Gastroesophageal sphincter (tissue), 4 donors: ENCODE data around the gene JPT2. TPM values are rescaled to one million over a fixed set of nuclear protein-coding genes. Genes with fewer than 3 reads are reported as not detected.

ENCODE experiments used
- ATAC-seq: fragments of 150-250 bp; one replicate; pipeline ENCODE4 v1.9.1; 2016; ENCODE audit warnings: mild to moderate bottlenecking, moderate library complexity
- H3K27ac ChIP-seq, 4 donors: fragments of 200-600 bp; sonication (generic) in 3 of 4; 1 replicate in 3 of 4; 2 replicates in 1 of 4; pipeline ENCODE4 v1.5.1; 2016 to 2019
- H3K27me3 ChIP-seq: fragments of 200-600 bp; sonication (generic); one replicate; pipeline ENCODE4 v1.5.1; 2019
- H3K36me3 ChIP-seq, 2 donors: fragments of 200-600 bp; sonication (generic); one replicate each; pipeline ENCODE4 v1.5.1; 2019; ENCODE audit warnings: control low read depth in 1 of 2
- H3K4me1 ChIP-seq, 3 donors: fragments of 200-600 bp; sonication (generic); 1 replicate in 2 of 3; 2 replicates in 1 of 3; pipeline ENCODE4 v1.5.1; 2016 to 2019; ENCODE audit warnings: control low read depth in 2 of 3
- H3K4me3 ChIP-seq, 2 donors: fragments of 200-600 bp; sonication (generic); one replicate each; pipeline ENCODE4 v1.5.1; 2019; ENCODE audit warnings: mild to moderate bottlenecking in 1 of 2, moderate library complexity in 1 of 2
- H3K9me3 ChIP-seq, 3 donors: fragments of 200-600 bp; sonication (generic); one replicate each; pipeline ENCODE4 v1.5.1; 2017 to 2019; ENCODE audit warnings: control low read depth in 2 of 3
- CTCF ChIP-seq, 4 experiments: fragments of 200-600 bp in 2 of 4; fragments of 450-650 bp in 2 of 4; sonication (generic) in 1 of 4; IDR thresholded peaks; one replicate each; pipeline ENCODE4 v1.5.1; 2017 to 2019; ENCODE audit warnings: antibody characterized with exemption in 4 of 4, mild to moderate bottlenecking in 2 of 4, moderate library complexity in 2 of 4
- EP300 ChIP-seq: sonication (generic); formaldehyde crosslinking; IDR thresholded peaks from one replicate; pipeline ENCODE4 v1.6.1; 2017; ENCODE audit warnings: antibody characterized with exemption, mild to moderate bottlenecking
- POLR2A ChIP-seq, 2 donors: fragments of 450-650 bp; IDR thresholded peaks; one replicate each; pipeline ENCODE4 v1.6.1; 2017; ENCODE audit warnings: antibody characterized with exemption in 2 of 2, mild to moderate bottlenecking in 2 of 2, moderate library complexity in 1 of 2
- POLR2AphosphoS5 ChIP-seq: sonication (generic); formaldehyde crosslinking; IDR thresholded peaks from one replicate; pipeline ENCODE4 v1.6.1; 2017; ENCODE audit warnings: antibody characterized with exemption
- WGBS, 2 donors: methylation state at CpG; one replicate each; pipeline ENCODE4 v1.1.5; 2018; ENCODE audit warnings: low coverage in 1 of 2; 5-methylcytosine and 5-hydroxymethylcytosine counted together
- total RNA-seq, 4 donors: library from RNA; depleted of rRNA; stranded (reverse); fragments of >200 nt; gene quantifications; one replicate each; pipeline ENCODE4 v1.1.0, GENCODE V29; 2016

The JPT2 gene
- total RNA-seq, 4 donors from 2014 or later = 21.4 to 49.9 (median 31.6) TPM

- TF ChIP-seq CTCF (IDR thresholded peaks at IDR 0.05) (no peak), EP300 (no peak), POLR2A (IDR thresholded peaks at IDR 0.05) (no peak), POLR2AphosphoS5 (no peak)
- no peak overlapping the region for H3K4me3 ChIP-seq
- H3K36me3 ChIP-seq = peaks cover 0 to 81% of the 10 kb centered on the region in 2 donors
- H3K27me3 ChIP-seq = no peaks in the 10 kb centered on the region
- WGBS, 2 donors = 85 to 93% methylated on average over 4 to 7 of the region's 26 CpGs
- no peaks in the 10 kb centered on the region for H3K9me3 ChIP-seq
- H3K4me1 ChIP-seq = peaks cover 0 to 11% (median 0%) of the 10 kb centered on the region in 3 donors
- no peak overlapping the region for H3K27ac ChIP-seq
- ATAC-seq = no peak
Measured at GRCh38 chr16:1673424-1674151, 4.5 kb upstream of the JPT2 start.

- WGBS, 2 donors = 65 to 80% methylated on average over 4 to 6 of the region's 7 CpGs
- H3K4me3 ChIP-seq = no peak overlapping the region
Measured at GRCh38 chr16:1674306-1674705, 3.8 kb upstream of the JPT2 start.

DNA sequence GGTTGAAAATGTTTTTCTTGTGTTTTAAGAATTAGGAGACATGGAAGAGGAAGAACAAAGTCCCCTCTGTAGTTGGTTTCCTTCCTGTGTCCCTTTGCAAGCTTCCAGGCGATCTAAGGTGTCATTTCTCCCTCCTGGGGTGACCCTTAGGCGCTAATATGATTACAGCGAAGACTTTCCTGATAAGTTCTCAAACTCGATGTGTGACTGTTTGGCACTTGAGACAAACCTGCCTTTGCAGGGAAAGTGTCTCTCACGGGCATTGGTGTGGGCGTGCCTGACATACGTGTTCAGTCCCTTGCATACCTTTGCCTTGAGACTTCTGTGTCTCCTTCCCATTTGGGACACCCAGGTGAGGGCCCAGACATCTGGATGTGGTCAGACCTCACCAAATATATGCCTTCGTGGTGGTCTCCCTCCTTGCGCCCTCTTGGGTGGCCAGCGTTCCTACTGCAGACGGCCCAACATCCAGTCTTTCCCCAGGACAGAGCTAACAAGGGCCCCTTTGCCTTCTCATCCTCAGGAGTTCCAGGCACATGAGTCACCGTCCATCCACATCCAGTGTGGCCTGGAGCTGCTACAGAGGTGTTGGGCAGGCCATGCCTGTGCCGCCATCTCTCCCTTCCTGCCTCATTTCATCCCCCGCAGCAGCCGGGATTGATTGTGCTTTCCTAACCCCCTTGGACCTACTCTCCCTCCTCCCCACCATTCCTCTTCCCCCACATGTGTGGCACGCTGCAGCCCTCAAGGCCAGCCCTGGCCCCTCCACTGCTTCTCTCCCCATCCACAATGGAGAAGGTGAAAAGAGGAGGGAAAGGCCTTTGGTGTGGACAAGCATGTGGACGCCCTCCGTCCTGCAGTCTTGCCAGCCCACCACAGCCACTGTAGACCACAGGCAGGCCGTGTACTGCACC lies 3.1 kb upstream of the JPT2 start:
- H3K27ac ChIP-seq = no peak overlapping the region
- H3K4me1 ChIP-seq = peaks cover 0 to 25% (median 5%) of the 10 kb centered on the region in 3 donors
- H3K36me3 ChIP-seq = peaks cover 0 to 67% of the 10 kb centered on the region in 2 donors
- no peaks in the 10 kb centered on the region for H3K27me3 ChIP-seq
- WGBS, 2 donors = 82 to 89% methylated on average over 3 to 14 of the region's 19 CpGs
- TF ChIP-seq POLR2AphosphoS5 (no peak), POLR2A (IDR thresholded peaks at IDR 0.05) (no peak), EP300 (no peak), CTCF (IDR thresholded peaks at IDR 0.05) (no peak)
- no peaks in the 10 kb centered on the region for H3K9me3 ChIP-seq
- no peak overlapping the region for H3K4me3 ChIP-seq
- no peak for ATAC-seq

More at GRCh38 chr16:1674306-1674705, 3.8 kb upstream of the JPT2 start:
- Histone ChIP-seq H3K27ac (no peak overlapping the region), H3K36me3 (peaks cover 0 to 74% of the 10 kb centered on the region in 2 donors), H3K4me1 (peaks cover 0 to 18% (median 5%) of the 10 kb centered on the region in 3 donors), H3K9me3 (no peaks in the 10 kb centered on the region), H3K27me3 (no peaks in the 10 kb centered on the region)
- ATAC-seq = no peak
- TF ChIP-seq POLR2AphosphoS5 (no peak), CTCF (IDR thresholded peaks at IDR 0.05) (no peak), POLR2A (IDR thresholded peaks at IDR 0.05) (no peak), EP300 (no peak)

- ATAC-seq = no peak
- WGBS, 2 donors = 90 to 94% methylated on average over 1 to 7 of the region's 12 CpGs
- H3K27me3 ChIP-seq = no peaks in the 10 kb centered on the region
- no peaks in the 10 kb centered on the region for H3K9me3 ChIP-seq
- H3K36me3 ChIP-seq = peaks cover 0 to 50% of the 10 kb centered on the region in 2 donors
- H3K4me3 ChIP-seq = no peak overlapping the region
- no peak overlapping the region for H3K27ac ChIP-seq
- TF ChIP-seq EP300 = no peak
- no peak for TF ChIP-seq CTCF (IDR thresholded peaks at IDR 0.05)
- TF ChIP-seq POLR2A (IDR thresholded peaks at IDR 0.05) = no peak
- TF ChIP-seq POLR2AphosphoS5 = no peak
- peaks cover 0 to 27% (median 5%) of the 10 kb centered on the region in 3 donors for H3K4me1 ChIP-seq
Measured at GRCh38 chr16:1676661-1677060, 1.4 kb upstream of the JPT2 start.
